NCI-H1694 (cell line): Measurements from ENCODE around the gene ANKS1A.
"Not testable (repeated sequence)": the region's sequence is repeated elsewhere in the genome, so short reads cannot be mapped to it uniquely, and the experiment has no call there.

Source experiments
- DNase-seq: peaks from one replicate; lab custom pipeline; 2025; lab: John Stamatoyannopoulos, UW

The ANKS1A gene

GRCh38 chr6:34961082-34961481 lies 72.0 kb downstream of the ANKS1A start:
- no peak for DNase-seq

- DNase-seq: no peak
These were observed 72.5 kb downstream of the ANKS1A start for GRCh38 chr6:34961574-34961973.

- peak; percentile 8 for DNase-seq
These were observed 75.5 kb downstream of the ANKS1A start for GRCh38 chr6:34964564-34964963.

DNA sequence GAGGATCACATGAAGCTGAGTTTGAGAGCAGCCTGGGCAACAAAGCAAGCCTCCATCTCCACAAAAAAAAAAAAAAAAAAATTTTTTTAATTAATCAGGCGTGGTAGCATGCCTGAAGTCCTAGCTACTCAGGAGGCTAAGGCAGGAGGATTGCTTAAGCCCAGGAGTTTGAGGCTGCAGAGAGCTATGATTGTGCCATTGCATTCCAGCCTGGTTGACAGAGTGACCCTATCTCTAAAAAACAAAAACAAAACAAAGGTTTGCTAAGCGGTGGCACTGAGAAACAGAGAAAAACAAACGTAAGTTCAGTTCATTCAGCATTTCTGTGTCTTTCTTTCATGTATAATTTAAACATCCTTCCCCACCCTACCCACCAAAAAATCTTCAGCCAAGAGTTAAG lies 78.4 kb downstream of the ANKS1A start:
- DNase-seq: no peak

DNA sequence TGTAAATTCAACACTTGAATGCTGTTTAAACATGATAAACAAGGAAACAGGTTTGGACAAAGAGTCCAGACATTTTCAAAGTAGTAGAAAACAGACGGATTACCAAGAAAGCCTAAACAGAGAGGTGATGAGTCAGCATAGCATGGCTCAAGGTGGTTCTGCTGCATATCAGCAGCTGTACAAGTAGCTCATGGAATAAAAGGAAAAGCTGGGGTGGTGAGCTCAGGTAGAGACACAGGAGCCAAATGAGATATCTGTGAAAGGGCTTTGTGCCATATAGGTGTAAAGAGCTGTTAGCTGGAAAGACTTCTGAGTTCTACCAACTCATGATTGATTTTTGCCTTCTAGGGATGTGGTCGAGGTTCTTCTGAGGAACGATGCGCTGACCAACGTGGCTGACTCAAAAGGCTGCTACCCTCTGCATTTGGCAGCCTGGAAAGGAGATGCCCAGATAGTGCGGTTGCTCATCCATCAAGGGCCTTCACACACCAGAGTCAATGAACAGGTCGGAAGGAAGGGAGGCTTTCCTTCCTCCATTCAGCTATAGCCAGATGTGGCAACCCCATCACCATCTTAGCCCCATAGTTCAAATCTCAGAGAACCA lies 80.7 kb downstream of the ANKS1A start:
- no peak for DNase-seq

DNA sequence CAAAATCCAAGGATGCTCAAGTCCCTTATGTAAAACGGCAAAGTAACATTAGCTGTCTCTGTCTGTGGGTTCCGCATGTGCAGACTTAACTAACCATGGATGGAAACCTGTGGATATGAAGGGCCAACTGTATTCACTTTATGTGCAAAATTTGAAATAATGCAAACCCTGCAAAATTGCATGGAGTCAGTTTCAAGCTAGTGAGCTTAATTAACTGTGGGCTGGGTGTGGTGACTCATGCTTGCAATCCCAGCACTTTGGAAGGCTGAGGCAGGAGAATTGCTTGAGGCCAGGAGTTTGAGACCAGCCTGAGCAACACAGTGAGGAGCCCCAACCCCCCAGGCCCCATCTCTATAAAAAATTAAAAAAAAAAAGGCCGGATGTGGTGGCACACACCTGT lies 81.4 kb downstream of the ANKS1A start:
- DNase-seq: no peak

- DNase-seq: no peak
These were observed 81.9 kb downstream of the ANKS1A start for GRCh38 chr6:34970957-34971356.

DNA sequence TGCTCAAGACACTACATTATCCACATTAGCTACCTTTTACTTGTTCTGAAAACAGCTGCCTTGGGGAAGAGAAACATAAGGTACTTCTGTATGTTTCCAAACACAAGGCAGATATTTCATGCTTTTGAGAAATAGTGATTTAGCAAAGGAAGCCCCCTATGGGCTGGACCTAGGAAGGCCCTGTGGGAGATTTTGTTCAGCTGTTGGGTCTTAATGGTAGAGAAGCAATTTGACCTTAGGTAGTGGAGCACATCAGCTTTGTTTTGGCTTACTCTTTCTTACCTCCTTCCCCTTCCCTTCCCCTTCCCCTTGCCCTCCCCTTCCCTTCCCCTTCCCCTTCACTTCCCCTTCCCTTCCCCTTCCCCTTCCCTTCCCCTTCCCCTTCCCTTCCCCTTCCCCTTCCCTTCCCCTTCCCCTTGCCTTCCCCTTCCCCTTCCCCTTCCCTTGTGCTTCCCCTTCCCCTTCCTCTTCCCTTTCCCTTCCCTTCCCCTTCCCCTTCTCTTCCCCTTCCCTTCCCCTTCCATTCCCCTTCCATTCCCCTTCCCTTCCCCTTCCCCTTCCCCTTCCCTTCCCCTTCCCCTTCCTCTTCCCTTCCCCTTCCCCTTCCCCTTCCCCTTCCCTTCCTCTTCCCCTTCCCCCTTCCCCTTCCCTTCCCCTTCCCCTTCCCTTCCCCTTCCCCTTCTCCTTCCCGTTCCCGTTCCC lies 84.6 kb downstream of the ANKS1A start:
- DNase-seq: no peak

- DNase-seq: no peak
These were observed 85.2 kb downstream of the ANKS1A start for GRCh38 chr6:34974249-34974642.

- no peak for DNase-seq
These were observed 87.2 kb downstream of the ANKS1A start for GRCh38 chr6:34976239-34976638.

DNA sequence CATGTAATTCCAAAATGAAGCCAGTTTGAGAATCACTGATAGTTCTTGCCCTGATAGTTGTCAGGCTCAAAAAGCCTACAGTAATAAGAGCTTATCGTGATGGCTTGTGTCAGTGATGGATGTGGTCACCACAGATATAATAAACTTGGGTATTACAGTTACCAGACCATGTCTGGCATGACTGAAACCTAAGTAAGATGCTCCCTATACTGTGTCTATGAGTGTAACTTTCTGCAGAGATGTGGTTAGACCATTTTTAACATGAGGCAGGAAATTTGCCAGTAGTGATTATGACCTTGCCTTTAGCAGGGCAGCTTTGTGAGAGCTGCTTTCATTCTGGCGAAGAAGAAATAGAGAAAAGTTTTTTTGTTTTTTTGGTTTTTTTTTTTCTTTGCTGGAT lies 90.2 kb downstream of the ANKS1A start:
- no peak for DNase-seq

DNA sequence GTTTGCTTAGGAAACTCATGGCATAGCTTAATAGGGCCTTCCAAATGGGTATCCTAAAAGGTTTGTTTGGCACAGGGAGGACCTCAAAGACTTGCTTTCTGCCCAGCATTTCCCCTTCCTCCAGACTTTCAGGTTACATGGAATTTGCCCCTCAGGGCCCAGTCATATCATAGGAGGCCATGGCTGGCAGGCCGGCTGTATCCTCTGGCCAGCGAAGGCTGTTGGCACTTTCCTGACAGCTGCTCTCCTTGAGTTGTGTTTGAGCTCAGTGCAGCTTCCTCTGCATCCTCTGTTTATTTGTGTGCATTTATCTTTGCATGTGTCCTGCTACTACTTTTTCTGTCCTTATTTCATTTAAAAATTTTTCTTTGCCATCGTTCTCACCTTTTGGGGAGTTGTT lies 90.9 kb downstream of the ANKS1A start:
- no peak for DNase-seq

GRCh38 chr6:34981366-34981765 lies 92.3 kb downstream of the ANKS1A start:
- DNase-seq: no peak

DNA sequence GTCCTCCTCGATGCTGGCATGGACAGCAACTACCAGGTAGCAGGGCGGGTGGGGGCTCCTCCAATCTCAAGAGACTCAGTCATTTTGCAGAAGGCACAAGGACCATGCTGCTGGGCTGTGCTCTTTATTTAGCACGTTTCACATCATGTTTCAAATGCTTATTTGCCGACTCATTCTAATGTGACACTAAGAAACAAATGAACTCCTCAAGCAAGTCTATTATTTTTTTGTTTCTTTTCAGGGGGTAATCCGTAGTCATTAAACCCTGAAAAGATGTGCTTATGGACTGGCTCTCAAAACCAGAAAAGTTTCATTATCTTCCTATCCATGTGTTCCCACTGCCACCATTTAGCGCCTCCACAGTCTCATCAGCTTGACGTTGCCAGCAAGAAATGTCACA lies 92.9 kb downstream of the ANKS1A start:
- DNase-seq: no peak

- peak; percentile 5 for DNase-seq
These were observed 93.4 kb downstream of the ANKS1A start for GRCh38 chr6:34982424-34982852.

DNA sequence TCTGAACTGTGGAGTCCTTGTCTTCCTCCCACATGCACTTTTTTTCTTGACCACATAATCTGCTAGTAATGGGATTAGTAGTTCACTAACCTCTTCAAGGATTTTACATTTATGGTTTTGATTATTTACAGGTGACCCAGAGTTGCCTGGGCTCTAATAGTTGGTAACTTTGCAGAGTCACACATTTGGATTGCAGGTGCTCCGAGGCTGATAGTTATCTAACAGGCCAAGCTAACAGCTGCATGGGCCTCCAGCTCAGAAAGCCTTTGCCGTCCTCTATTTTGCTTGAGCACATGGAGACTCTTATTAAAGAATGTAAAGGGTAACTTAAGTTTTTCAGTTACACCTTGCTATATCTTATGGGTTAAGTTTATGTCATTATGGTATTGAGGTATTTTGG lies 95.4 kb downstream of the ANKS1A start:
- no peak for DNase-seq

GRCh38 chr6:34985236-34985635 lies 96.2 kb downstream of the ANKS1A start:
- no peak for DNase-seq

GRCh38 chr6:34986845-34987246 lies 97.8 kb downstream of the ANKS1A start:
- peak; percentile 51 for DNase-seq

GRCh38 chr6:34987506-34987905 lies 98.5 kb downstream of the ANKS1A start:
- no peak for DNase-seq

- DNase-seq: no peak
These were observed 102.0 kb downstream of the ANKS1A start for GRCh38 chr6:34990971-34991560.

- DNase-seq: no peak
These were observed 103.3 kb downstream of the ANKS1A start for GRCh38 chr6:34992376-34992775.

DNA sequence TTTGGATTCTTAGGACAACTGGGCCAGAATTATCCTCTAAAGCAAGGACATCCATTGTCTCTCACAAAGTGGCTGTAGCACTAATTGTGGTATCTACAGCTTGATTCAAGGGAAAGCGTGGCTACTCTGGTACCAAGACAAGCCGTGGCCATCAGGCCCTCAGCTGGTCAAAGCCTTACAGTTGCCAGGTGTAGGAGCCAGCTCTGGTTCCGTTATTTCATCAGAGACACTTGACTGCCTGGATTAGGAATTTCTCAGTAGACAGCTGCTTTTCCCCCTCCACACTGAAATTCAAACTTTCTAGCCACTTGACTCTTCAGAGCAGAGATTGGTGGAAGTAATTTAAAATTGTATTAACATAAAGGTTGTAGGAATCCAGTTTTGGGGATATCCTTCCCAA lies 104.2 kb downstream of the ANKS1A start:
- DNase-seq: no peak

DNA sequence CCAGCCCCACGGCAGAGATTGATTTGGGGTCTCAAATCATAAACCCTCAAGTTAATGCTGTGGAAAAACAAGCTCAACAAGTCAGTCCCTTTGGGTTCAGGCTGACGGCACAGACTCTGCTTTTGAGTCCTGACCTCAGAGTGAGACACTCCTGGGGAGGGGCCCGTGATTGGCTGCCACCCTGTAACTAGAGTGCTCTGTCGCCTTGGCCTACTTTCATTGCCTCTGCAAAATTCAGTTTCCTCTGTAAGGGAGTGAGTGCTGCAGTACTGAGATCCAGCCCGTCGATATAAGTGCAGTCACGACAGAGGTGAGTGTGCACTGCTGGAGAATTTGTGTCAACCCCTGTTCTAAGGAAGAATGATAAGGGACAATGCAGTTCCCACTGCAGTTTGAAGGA lies 105.6 kb downstream of the ANKS1A start:
- no peak for DNase-seq

DNA sequence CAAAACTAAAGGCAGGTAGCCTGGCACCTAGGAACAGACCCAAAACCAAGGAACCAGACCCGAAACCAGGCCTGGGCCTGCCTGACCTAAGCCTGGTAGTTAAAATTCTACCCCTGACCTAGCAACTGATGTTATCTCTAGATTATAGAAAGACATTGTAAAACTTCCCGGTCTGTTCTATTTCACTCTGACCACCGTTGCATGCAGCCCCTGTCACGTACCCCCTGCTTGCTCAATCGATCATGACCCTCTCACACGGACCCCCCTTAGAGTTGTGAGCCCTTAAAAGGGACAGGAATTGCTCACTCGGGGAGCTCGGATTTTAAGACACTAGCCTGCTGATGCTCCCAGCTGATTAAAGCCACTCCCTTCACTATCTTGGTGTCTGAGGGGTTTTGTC lies 109.4 kb downstream of the ANKS1A start:
- not testable (repeated sequence) for DNase-seq
